LHCN-M2 (cell line): ENCODE data around the gene EMC8. TPM values are rescaled to one million over a fixed set of nuclear protein-coding genes. Genes with fewer than 3 reads are reported as not detected.

Source experiments
- DNase-seq: peaks from one replicate; pipeline ENCODE4 v3.0.0-alpha.2; 2012; ENCODE audit warnings: low read depth
- total RNA-seq: library from RNA; depleted of rRNA; stranded (reverse); fragments of >200 nt; gene quantifications from 2 replicates; pipeline ENCODE4 v1.2.3, GENCODE V29; 2014; rRNA removed

Gene EMC8
- total RNA-seq, 1 experiment from 2014 or later, result 50.1 TPM

DNA sequence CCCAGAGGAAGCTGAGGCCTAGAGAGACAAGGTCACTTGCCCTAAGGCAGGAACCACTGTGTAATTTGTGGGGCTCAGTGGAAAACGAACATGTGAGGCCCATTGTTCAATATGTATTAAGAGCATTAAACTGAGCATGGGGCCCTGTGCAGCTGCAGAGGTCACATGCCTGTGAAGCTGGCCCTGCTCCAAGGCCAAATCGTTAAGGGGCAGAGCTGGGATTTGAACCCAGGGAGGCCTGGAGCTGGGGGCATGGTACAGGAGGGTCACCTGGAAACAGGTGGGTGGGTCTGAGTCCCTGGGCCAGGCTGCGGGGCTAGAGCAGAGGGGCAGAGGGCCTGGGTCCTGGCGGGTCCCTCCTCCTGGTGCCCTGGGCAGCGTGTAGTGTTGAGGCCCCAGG lies 68.2 kb downstream of the EMC8 start:
- no peak for DNase-seq

DNA sequence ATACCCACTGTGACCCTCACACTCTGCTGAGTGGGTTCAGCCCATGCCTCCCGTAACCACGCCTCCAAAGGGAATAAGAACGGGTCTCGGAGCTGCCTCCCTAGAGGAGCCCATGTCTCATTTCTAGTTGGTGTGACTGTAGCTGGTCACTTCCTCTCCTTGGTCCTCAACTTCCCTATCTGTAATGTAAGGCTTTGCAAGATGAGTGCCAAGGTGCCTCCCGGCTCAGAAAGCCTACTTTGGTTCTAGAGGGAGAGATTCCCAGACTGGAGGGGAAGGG lies 69.2 kb downstream of the EMC8 start:
- DNase-seq, result no peak

DNA sequence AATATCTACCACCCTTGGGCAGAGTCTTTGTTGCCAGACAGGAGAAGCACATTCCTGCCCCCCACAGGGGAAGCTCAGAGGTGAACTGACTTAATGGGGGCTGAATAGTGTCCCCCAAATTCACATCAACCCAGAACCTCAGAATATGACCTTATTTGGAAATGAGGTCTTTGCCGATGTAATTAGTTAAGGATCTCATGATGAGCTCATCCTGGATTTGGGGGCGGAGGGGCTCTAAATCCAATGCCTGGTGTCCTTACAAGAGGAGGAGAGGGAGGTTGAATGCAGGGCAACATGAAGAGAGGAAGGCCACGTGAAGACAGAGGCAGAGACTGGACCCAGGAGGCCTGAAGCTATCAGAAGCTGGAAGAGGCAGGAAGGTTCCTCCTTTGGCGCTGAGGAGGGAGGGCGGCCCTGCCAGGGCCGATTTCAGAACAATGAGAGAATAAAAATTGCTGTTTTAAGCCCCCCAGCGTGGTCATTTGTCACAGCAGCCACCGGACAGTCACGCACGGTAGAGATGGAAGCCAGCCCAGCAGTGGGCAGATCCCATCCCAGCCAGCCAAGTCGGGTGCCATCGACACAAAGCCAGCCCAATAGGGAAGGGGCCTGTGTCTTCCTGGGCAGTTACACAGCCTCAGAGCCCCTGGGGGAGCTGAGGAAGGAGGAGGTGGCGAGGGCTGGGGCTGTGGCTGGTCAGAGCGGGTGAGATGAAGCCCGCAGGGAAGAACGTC lies 69.7 kb downstream of the EMC8 start:
- DNase-seq, result no peak

DNA sequence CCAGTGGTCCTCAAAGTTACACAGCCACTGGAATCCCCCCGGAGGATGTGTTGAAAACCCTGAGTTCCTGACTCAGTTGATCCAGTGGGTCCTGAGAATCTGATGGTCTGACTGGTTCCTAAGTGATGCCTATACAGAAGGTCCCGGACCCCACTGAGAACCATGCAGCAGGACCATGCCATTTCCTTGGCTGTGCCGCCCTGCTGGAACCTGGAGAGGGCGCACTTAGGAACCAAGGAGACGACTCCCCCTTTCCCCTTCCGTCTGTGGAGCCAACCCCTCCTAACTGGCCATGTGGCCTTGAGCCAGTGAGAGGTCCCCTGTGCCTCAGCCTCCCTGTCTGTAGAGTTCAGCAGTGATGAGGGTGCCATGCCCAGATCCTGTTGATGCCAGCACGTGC lies 70.5 kb downstream of the EMC8 start:
- DNase-seq, result no peak

Other genes with a start within 250 kb of the EMC8 start
- 10.9 and 14.3 TPM in 2 replicates for gene GSE1, start 186.2 kb downstream of the EMC8 start, total RNA-seq
- gene GINS2, start 110.6 kb downstream of the EMC8 start, total RNA-seq, result 33.1 and 38.6 TPM in 2 replicates
- not detected in 2 replicates for gene C16orf74, start 48.4 kb downstream of the EMC8 start, total RNA-seq
- 367 and 373 TPM in 2 replicates for gene COX4I1, start 151 bp upstream of the EMC8 start, total RNA-seq
- gene IRF8, start 99.6 kb upstream of the EMC8 start, total RNA-seq, result not detected in 2 replicates